Measurements from ENCODE around the gene CDAN1. TPM values are rescaled to one million over a fixed set of nuclear protein-coding genes. Genes with fewer than 3 reads are reported as not detected.

Gene CDAN1
- total and polyA plus RNA-seq, 10 of the 15 experiments (the other 5 are each of a cell fraction or from before 2014, with no cell fraction given): 0.56 to 14.2 (median 6.7) TPM

GRCh38 chr15:42687740-42688139 is 49.2 kb downstream of the CDAN1 start:
- no peak for FAIRE-seq
- BruUV-seq (replicated peaks): no TSS peak
- no peak overlapping the region for H3K4me3 ChIP-seq
- ChIA-PET CTCF (interaction anchor here (1.1 kb wide), 1 partner anchor 18 kb away, joined by 4 read pairs; no protein-coding TSS in a partner anchor), POLR2A (no interaction called here), RAD21 (ENCODE audit: unreplicated experiment) (no interaction called here), SMC1A (ENCODE audit: uncharacterized antibody, unreplicated experiment) (no interaction called here)
- in situ Hi-C loops (cut with MboI): no loop called here
- H3K4me1 ChIP-seq (ENCODE audit: control insufficient read depth, insufficient read depth, low read length): no peaks in the 10 kb centered on the region
- H4K20me1 ChIP-seq (ENCODE audit: control insufficient read depth, insufficient read depth): no peaks in the 10 kb centered on the region
- no peak for ATAC-seq
- no peaks in the 10 kb centered on the region for H3K79me2 ChIP-seq (ENCODE audit: control insufficient read depth, insufficient read depth, low read length)
- no peaks in the 10 kb centered on the region for H3K9me3 ChIP-seq (replicated peaks; ENCODE audit: control insufficient read depth, insufficient read depth, low read length)
- H3K27me3 ChIP-seq (replicated peaks in 1 of 2; ENCODE audit: control insufficient read depth in 2 of 2, insufficient read depth in 2 of 2, low read length in 1 of 2): no peaks in the 10 kb centered on the region
- peaks cover 0 to 7% of the 10 kb centered on the region in 2 experiments; a peak in 3 of 4 replicates for H3K36me3 ChIP-seq (ENCODE audit: control insufficient read depth in 2 of 2, insufficient read depth in 2 of 2, low read length in 1 of 2)
- TF ChIP-seq ZNF384 (IDR thresholded peaks at IDR 0.05; ENCODE audit: borderline replicate concordance, low read depth, low read length): no peak
- TF ChIP-seq, protein P1, sequence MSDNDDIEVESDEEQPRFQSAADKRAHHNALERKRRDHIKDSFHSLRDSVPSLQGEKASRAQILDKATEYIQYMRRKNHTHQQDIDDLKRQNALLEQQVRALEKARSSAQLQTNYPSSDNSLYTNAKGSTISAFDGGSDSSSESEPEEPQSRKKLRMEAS (IDR thresholded peaks at IDR 0.05; ENCODE audit: low read depth, low read length): no peak
- TF ChIP-seq, protein P2, sequence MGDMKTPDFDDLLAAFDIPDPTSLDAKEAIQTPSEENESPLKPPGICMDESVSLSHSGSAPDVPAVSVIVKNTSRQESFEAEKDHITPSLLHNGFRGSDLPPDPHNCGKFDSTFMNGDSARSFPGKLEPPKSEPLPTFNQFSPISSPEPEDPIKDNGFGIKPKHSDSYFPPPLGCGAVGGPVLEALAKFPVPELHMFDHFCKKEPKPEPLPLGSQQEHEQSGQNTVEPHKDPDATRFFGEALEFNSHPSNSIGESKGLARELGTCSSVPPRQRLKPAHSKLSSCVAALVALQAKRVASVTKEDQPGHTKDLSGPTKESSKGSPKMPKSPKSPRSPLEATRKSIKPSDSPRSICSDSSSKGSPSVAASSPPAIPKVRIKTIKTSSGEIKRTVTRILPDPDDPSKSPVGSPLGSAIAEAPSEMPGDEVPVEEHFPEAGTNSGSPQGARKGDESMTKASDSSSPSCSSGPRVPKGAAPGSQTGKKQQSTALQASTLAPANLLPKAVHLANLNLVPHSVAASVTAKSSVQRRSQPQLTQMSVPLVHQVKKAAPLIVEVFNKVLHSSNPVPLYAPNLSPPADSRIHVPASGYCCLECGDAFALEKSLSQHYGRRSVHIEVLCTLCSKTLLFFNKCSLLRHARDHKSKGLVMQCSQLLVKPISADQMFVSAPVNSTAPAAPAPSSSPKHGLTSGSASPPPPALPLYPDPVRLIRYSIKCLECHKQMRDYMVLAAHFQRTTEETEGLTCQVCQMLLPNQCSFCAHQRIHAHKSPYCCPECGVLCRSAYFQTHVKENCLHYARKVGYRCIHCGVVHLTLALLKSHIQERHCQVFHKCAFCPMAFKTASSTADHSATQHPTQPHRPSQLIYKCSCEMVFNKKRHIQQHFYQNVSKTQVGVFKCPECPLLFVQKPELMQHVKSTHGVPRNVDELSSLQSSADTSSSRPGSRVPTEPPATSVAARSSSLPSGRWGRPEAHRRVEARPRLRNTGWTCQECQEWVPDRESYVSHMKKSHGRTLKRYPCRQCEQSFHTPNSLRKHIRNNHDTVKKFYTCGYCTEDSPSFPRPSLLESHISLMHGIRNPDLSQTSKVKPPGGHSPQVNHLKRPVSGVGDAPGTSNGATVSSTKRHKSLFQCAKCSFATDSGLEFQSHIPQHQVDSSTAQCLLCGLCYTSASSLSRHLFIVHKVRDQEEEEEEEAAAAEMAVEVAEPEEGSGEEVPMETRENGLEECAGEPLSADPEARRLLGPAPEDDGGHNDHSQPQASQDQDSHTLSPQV (IDR thresholded peaks at IDR 0.05): no peak
- TF ChIP-seq SMAD1 (IDR thresholded peaks at IDR 0.05; ENCODE audit: low read depth, partially characterized antibody): no peak
- no peak for TF ChIP-seq IRF4 (IDR thresholded peaks at IDR 0.05; ENCODE audit: low read depth, low read length)
- no peak for TF ChIP-seq MLLT1 (IDR thresholded peaks at IDR 0.05)
- no peak overlapping the region for H3K4me2 ChIP-seq (ENCODE audit: control insufficient read depth, insufficient read depth)
- H3K27ac ChIP-seq (ENCODE audit: control insufficient read depth, insufficient read depth): no peak overlapping the region
- WGBS (ENCODE audit: insufficient coverage, insufficient replicate concordance, low lambda C conversion rate, missing lambda C conversion rate): 95% methylated on average over 4 of the region's 4 CpGs
- no peak overlapping the region for H3K9ac ChIP-seq (ENCODE audit: control insufficient read depth, insufficient read depth, low read length)
- no peak for DNase-seq (ENCODE audit: low read depth, low spot score)
- no peak overlapping the region for H2AFZ ChIP-seq (ENCODE audit: control insufficient read depth, low read depth, low read length)
- intact Hi-C loops (cut with micrococcal nuclease; ENCODE audit: unreplicated experiment): no loop called here

Data from GM12878 (cell line).